ENCODE results near the gene SLC30A5. TPM values are rescaled to one million over a fixed set of nuclear protein-coding genes. Genes with fewer than 3 reads are reported as not detected.
A peak's percentile ranks its signal among the peaks of the same experiment; 100 is the strongest.

SLC30A5 gene
- total RNA-seq, 1 donor from 2014 or later = 58.8 TPM

DNA sequence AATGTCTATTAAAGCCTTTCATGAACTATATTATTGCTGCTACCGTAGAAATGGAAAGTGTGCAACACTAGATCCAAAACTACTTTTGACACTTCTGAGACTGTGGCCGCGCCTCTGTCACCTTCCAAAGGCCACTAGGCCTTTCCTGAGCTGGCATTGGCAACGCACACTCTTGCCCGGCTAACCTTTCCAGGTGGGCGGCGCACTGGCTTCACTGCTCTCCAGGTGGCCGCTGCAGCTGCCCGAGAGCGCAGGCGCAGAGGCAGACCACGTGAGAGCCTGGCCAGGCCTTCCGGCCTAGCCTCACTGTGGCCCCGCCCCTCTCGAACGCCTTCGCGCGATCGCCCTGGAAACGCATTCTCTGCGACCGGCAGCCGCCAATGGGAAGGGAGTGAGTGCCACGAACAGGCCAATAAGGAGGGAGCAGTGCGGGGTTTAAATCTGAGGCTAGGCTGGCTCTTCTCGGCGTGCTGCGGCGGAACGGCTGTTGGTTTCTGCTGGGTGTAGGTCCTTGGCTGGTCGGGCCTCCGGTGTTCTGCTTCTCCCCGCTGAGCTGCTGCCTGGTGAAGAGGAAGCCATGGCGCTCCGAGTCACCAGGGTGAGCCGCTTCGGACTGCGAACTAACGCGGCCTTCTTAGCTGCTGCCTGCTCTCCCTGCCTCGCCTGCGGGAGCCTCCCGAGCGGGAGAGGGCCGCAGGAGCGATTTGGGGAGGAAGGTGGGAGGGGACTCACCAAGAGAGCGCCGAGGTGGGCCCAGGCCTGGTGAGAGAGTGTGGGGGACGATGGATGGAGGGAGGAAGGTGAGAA, 73.1 kb downstream of the SLC30A5 start, which contains the start of gene CCNB1:
Gene CCNB1, plus strand, starts transcription at position 465 of the 807 bp plus-strand sequence. Its CDS starts 113 bp downstream, at position 578.
- H3K36me3 ChIP-seq (ENCODE audit: insufficient read depth, low read length) = peaks cover 10% of the 10 kb centered on the region
- Mint-ChIP-seq H3K9me3 (ENCODE audit: unreplicated experiment) (peaks cover 2% of the 10 kb centered on the region), H3K4me3 (ENCODE audit: unreplicated experiment) (peak within 1 kb of the TSS; percentile 91), H3K27me3 (ENCODE audit: low read depth, unreplicated experiment) (no peaks in the 10 kb centered on the region), H3K36me3 (ENCODE audit: low read depth, unreplicated experiment) (peaks cover 3% of the 10 kb centered on the region), H3K27ac (ENCODE audit: unreplicated experiment) (peak within 1 kb of the TSS; percentile 83), H3K4me1 (ENCODE audit: low read depth, unreplicated experiment) (peaks cover 8% of the 10 kb centered on the region)
- H3K79me2 ChIP-seq (ENCODE audit: insufficient read depth, low read length) = peaks cover 43% of the 10 kb centered on the region
- H3K9ac ChIP-seq (ENCODE audit: low read length) = peak within 1 kb of the TSS; percentile 83
- FAIRE-seq (peak; percentile 43), DNase-seq (ENCODE audit: low read depth) (peak; percentile 88)
- peak within 1 kb of the TSS; percentile 74 for H3K27ac ChIP-seq (ENCODE audit: low read depth, low read length)
- H3K4me1 ChIP-seq (ENCODE audit: insufficient read depth, low read length) = peaks cover 8% of the 10 kb centered on the region
- peak within 1 kb of the TSS; percentile 89 for H3K4me2 ChIP-seq (ENCODE audit: low read length)
- TF ChIP-seq, protein P1, sequence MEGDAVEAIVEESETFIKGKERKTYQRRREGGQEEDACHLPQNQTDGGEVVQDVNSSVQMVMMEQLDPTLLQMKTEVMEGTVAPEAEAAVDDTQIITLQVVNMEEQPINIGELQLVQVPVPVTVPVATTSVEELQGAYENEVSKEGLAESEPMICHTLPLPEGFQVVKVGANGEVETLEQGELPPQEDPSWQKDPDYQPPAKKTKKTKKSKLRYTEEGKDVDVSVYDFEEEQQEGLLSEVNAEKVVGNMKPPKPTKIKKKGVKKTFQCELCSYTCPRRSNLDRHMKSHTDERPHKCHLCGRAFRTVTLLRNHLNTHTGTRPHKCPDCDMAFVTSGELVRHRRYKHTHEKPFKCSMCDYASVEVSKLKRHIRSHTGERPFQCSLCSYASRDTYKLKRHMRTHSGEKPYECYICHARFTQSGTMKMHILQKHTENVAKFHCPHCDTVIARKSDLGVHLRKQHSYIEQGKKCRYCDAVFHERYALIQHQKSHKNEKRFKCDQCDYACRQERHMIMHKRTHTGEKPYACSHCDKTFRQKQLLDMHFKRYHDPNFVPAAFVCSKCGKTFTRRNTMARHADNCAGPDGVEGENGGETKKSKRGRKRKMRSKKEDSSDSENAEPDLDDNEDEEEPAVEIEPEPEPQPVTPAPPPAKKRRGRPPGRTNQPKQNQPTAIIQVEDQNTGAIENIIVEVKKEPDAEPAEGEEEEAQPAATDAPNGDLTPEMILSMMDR (IDR thresholded peaks at IDR 0.05; ENCODE audit: insufficient read depth, low read depth, low read length) = no peak
- no peak for TF ChIP-seq EZH2 (IDR thresholded peaks at IDR 0.05; ENCODE audit: insufficient read depth, low read length)
- H4K20me1 ChIP-seq (ENCODE audit: insufficient read depth, low read length) = peaks cover 4% of the 10 kb centered on the region
- no peaks in the 10 kb centered on the region for H3K9me3 ChIP-seq (ENCODE audit: insufficient read depth, low read depth, low read length)
- H2AFZ ChIP-seq (ENCODE audit: low read depth, low read length) = peak within 1 kb of the TSS; percentile 84
- H3K27me3 ChIP-seq (ENCODE audit: insufficient read depth, low read length) = no peaks in the 10 kb centered on the region
- peak within 1 kb of the TSS; percentile 71 for H3K4me3 ChIP-seq (ENCODE audit: insufficient read depth, low read depth, low read length)

DNA sequence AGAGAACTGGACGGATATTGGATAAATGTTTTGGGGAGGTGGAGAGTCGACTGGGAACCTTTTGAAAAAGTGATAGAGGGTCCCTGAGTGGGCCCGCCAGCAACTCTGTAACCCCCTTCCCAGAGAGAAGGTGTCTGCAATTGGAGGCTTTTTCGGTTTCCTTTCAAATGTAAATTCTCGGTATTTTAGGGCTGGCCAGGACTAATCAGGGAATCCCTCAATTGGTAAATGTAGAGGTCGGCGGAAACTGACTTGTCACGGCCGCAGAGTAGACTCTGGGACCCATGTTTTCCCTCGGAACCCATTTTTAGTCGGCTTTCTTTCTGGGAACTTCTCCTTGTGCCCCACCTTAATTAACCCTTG, 73.7 kb downstream of the SLC30A5 start:
- peaks cover 12% of the 10 kb centered on the region for H3K36me3 ChIP-seq (ENCODE audit: insufficient read depth, low read length)
- peak overlapping the region; percentile 83 for H3K9ac ChIP-seq (ENCODE audit: low read length)
- H3K4me3 Mint-ChIP-seq (ENCODE audit: unreplicated experiment) = peak overlapping the region; percentile 91
- H3K4me3 ChIP-seq (ENCODE audit: insufficient read depth, low read depth, low read length) = peak overlapping the region; percentile 71
- no peaks in the 10 kb centered on the region for H3K27me3 Mint-ChIP-seq (ENCODE audit: low read depth, unreplicated experiment)
- no peak for FAIRE-seq
- H3K4me1 ChIP-seq (ENCODE audit: insufficient read depth, low read length) = peaks cover 8% of the 10 kb centered on the region
- H4K20me1 ChIP-seq (ENCODE audit: insufficient read depth, low read length) = peaks cover 6% of the 10 kb centered on the region
- peak overlapping the region; percentile 84 for H2AFZ ChIP-seq (ENCODE audit: low read depth, low read length)
- peak overlapping the region; percentile 55 for H3K27ac Mint-ChIP-seq (ENCODE audit: unreplicated experiment)
- no peaks in the 10 kb centered on the region for H3K9me3 ChIP-seq (ENCODE audit: insufficient read depth, low read depth, low read length)
- TF ChIP-seq, protein P1 (IDR thresholded peaks at IDR 0.05; ENCODE audit: insufficient read depth, low read depth, low read length) = no peak
- TF ChIP-seq EZH2 (IDR thresholded peaks at IDR 0.05; ENCODE audit: insufficient read depth, low read length) = no peak
- H3K79me2 ChIP-seq (ENCODE audit: insufficient read depth, low read length) = peaks cover 49% of the 10 kb centered on the region
- H3K27ac ChIP-seq (ENCODE audit: low read depth, low read length) = peak overlapping the region; percentile 74
- H3K4me1 Mint-ChIP-seq (ENCODE audit: low read depth, unreplicated experiment) = peaks cover 8% of the 10 kb centered on the region
- H3K27me3 ChIP-seq (ENCODE audit: insufficient read depth, low read length) = no peaks in the 10 kb centered on the region
- H3K36me3 Mint-ChIP-seq (ENCODE audit: low read depth, unreplicated experiment) = peaks cover 3% of the 10 kb centered on the region
- H3K4me2 ChIP-seq (ENCODE audit: low read length) = peak overlapping the region; percentile 89
- DNase-seq (ENCODE audit: low read depth) = no peak
- H3K9me3 Mint-ChIP-seq (ENCODE audit: unreplicated experiment) = peaks cover 2% of the 10 kb centered on the region

DNA sequence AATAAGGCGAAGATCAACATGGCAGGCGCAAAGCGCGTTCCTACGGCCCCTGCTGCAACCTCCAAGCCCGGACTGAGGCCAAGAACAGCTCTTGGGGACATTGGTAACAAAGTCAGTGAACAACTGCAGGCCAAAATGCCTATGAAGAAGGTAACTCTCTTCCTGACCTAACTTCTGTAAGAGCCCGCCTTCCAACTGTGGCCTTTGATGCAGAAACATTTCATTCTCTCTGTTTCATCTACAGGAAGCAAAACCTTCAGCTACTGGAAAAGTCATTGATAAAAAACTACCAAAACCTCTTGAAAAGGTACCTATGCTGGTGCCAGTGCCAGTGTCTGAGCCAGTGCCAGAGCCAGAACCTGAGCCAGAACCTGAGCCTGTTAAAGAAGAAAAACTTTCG, 74.1 kb downstream of the SLC30A5 start:
- Histone ChIP-seq H3K9me3 (ENCODE audit: insufficient read depth, low read depth, low read length) (no peaks in the 10 kb centered on the region), H4K20me1 (ENCODE audit: insufficient read depth, low read length) (peaks cover 6% of the 10 kb centered on the region), H3K4me2 (ENCODE audit: low read length) (peak overlapping the region; percentile 89), H3K27ac (ENCODE audit: low read depth, low read length) (peak overlapping the region; percentile 74), H3K27me3 (ENCODE audit: insufficient read depth, low read length) (no peaks in the 10 kb centered on the region), H3K9ac (ENCODE audit: low read length) (peak overlapping the region; percentile 83), H2AFZ (ENCODE audit: low read depth, low read length) (peak overlapping the region; percentile 84), H3K79me2 (ENCODE audit: insufficient read depth, low read length) (peaks cover 50% of the 10 kb centered on the region), H3K36me3 (ENCODE audit: insufficient read depth, low read length) (peaks cover 14% of the 10 kb centered on the region), H3K4me1 (ENCODE audit: insufficient read depth, low read length) (peaks cover 8% of the 10 kb centered on the region), H3K4me3 (ENCODE audit: insufficient read depth, low read depth, low read length) (peak overlapping the region; percentile 71)
- peaks cover 2% of the 10 kb centered on the region for H3K9me3 Mint-ChIP-seq (ENCODE audit: unreplicated experiment)
- H3K27me3 Mint-ChIP-seq (ENCODE audit: low read depth, unreplicated experiment) = no peaks in the 10 kb centered on the region
- H3K4me1 Mint-ChIP-seq (ENCODE audit: low read depth, unreplicated experiment) = peaks cover 8% of the 10 kb centered on the region
- TF ChIP-seq, protein P1 (IDR thresholded peaks at IDR 0.05; ENCODE audit: insufficient read depth, low read depth, low read length) = no peak
- TF ChIP-seq EZH2 (IDR thresholded peaks at IDR 0.05; ENCODE audit: insufficient read depth, low read length) = no peak
- H3K4me3 Mint-ChIP-seq (ENCODE audit: unreplicated experiment) = peak overlapping the region; percentile 91
- peak overlapping the region; percentile 55 for H3K27ac Mint-ChIP-seq (ENCODE audit: unreplicated experiment)
- FAIRE-seq (no peak), DNase-seq (ENCODE audit: low read depth) (no peak)
- peaks cover 3% of the 10 kb centered on the region for H3K36me3 Mint-ChIP-seq (ENCODE audit: low read depth, unreplicated experiment)

Measured in astrocyte (in vitro differentiated cells and primary cell).